Right atrium auricular region (tissue), 2 donors: ENCODE data around the gene TMSB4X. TPM values are rescaled to one million over a fixed set of nuclear protein-coding genes. Genes with fewer than 3 reads are reported as not detected.

ENCODE experiments used
- DNase-seq: peaks from one replicate; pipeline ENCODE4 v3.0.0-alpha.2; 2019; ENCODE audit warnings: low spot score
- H3K27ac ChIP-seq, 2 donors: fragments of 200-600 bp; sonication (generic); 1 replicate in 1 of 2; 2 replicates in 1 of 2; pipeline ENCODE4 v1.5.1; 2016 to 2019
- H3K27me3 ChIP-seq, 2 donors: fragments of 200-600 bp; sonication (generic); one replicate each; pipeline versions ENCODE4 v1.5.1 to v1.6.0; 2017 to 2019
- H3K36me3 ChIP-seq: fragments of 200-600 bp; sonication (generic); one replicate; pipeline ENCODE4 v1.5.1; 2016
- H3K4me1 ChIP-seq, 2 donors: fragments of 200-600 bp; sonication (generic); one replicate each; pipeline versions ENCODE4 v1.5.1 to v1.6.0; 2017 to 2019
- H3K4me3 ChIP-seq, 2 donors: fragments of 200-600 bp; sonication (generic); 1 replicate in 1 of 2; 2 replicates in 1 of 2; pipeline ENCODE4 v1.5.1; 2017 to 2019; ENCODE audit warnings: mild to moderate bottlenecking in 1 of 2, moderate library complexity in 1 of 2
- H3K9me3 ChIP-seq, 2 donors: fragments of 200-600 bp; sonication (generic); one replicate each; pipeline ENCODE4 v1.5.1; 2019
- CTCF ChIP-seq, 2 donors: fragments of 200-600 bp; sonication (generic); IDR thresholded peaks; one replicate each; pipeline ENCODE4 v1.5.1; 2019; ENCODE audit warnings: antibody characterized with exemption in 2 of 2
- total RNA-seq, 2 donors: library from RNA; depleted of rRNA; stranded (reverse); fragments of >200 nt; gene quantifications; one replicate each; pipeline ENCODE4 v1.1.0, GENCODE V29; 2016

TMSB4X gene
- total RNA-seq, 2 donors from 2014 or later = 1,780 to 2,397 TPM

DNA sequence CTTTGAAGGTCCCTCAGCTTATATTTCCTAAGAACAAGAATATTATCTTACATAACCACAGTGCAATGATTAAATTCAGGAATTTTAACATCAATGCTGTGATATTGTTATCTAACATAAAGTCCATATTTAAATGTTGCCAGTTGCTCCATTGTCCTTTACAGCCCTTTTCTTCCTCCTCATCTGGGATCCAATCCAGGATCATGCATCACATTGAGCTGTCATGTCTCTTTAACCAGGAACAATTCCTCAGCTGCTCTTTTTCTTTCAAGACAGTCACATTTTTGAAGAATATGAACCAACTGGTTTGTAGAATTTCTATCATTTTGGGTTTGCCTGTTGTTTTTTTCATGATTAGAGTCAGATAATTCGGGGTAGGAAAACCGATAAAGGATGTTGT lies 12.0 kb downstream of the TMSB4X start:
- H3K27ac ChIP-seq = no peak overlapping the region
- TF ChIP-seq CTCF (IDR thresholded peaks at IDR 0.05) = no peak
- H3K4me1 ChIP-seq = no peaks in the 10 kb centered on the region
- DNase-seq = no peak
- no peaks in the 10 kb centered on the region for H3K36me3 ChIP-seq
- H3K9me3 ChIP-seq = no peaks in the 10 kb centered on the region
- no peak overlapping the region for H3K4me3 ChIP-seq
- H3K27me3 ChIP-seq = no peaks in the 10 kb centered on the region

DNA sequence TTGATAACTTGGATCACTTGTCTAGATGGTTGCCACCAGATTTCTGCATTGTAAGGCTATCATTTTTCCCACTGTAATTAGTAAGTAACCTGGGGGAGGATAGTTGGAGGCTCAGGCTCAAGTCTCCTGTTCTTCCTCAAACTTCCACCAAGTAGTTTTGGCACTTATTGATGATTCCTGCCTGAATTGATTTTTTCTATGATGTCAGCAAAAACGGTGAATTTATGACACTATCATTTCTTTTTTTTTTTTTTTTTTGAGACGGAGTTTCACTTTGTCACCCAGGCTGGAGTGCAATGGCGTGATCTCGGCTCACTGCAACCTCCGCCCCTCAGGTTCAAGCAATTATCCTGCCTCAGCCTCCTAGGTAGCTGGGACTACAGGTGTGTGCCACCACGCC lies 12.4 kb downstream of the TMSB4X start:
- no peaks in the 10 kb centered on the region for H3K9me3 ChIP-seq
- no peaks in the 10 kb centered on the region for H3K27me3 ChIP-seq
- no peak for DNase-seq
- no peaks in the 10 kb centered on the region for H3K4me1 ChIP-seq
- no peak overlapping the region for H3K4me3 ChIP-seq
- TF ChIP-seq CTCF (IDR thresholded peaks at IDR 0.05) = no peak
- no peak overlapping the region for H3K27ac ChIP-seq
- no peaks in the 10 kb centered on the region for H3K36me3 ChIP-seq

GRCh38 chrX:12987900-12988594 lies 13.1 kb downstream of the TMSB4X start:
- Histone ChIP-seq H3K36me3 (no peaks in the 10 kb centered on the region), H3K27me3 (no peaks in the 10 kb centered on the region), H3K4me3 (no peak overlapping the region), H3K27ac (no peak overlapping the region), H3K9me3 (no peaks in the 10 kb centered on the region), H3K4me1 (no peaks in the 10 kb centered on the region)
- DNase-seq = no peak
- TF ChIP-seq CTCF (IDR thresholded peaks at IDR 0.05) = no peak

GRCh38 chrX:12988797-12989196 lies 13.9 kb downstream of the TMSB4X start:
- DNase-seq = no peak

DNA sequence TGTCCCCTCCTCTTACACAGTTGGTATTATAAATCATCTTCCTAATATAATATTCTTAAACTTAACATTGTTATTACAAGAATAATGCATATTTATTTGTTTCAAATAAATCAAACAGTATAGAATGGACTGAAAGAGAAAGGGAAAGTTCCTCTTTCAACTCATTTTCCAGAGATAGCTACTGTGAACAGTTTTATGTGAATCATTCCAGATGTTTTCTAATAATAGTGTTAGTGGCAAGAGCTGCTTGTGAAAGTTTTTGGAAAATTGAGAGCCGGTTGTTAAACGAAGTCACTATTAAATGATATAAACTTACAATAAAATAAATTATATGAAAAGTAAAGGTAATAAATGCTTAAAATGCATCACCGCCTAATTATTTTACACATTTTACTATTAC lies 14.6 kb downstream of the TMSB4X start:
- no peak for TF ChIP-seq CTCF (IDR thresholded peaks at IDR 0.05)
- Histone ChIP-seq H3K27me3 (no peaks in the 10 kb centered on the region), H3K27ac (no peak overlapping the region), H3K36me3 (no peaks in the 10 kb centered on the region), H3K4me1 (no peaks in the 10 kb centered on the region), H3K9me3 (no peaks in the 10 kb centered on the region), H3K4me3 (no peak overlapping the region)
- DNase-seq = no peak

More at GRCh38 chrX:12988797-12989196, 13.9 kb downstream of the TMSB4X start:
- H3K4me1 ChIP-seq = no peaks in the 10 kb centered on the region
- no peaks in the 10 kb centered on the region for H3K36me3 ChIP-seq
- H3K9me3 ChIP-seq = no peaks in the 10 kb centered on the region
- TF ChIP-seq CTCF (IDR thresholded peaks at IDR 0.05) = no peak
- H3K27ac ChIP-seq = no peak overlapping the region
- H3K4me3 ChIP-seq = no peak overlapping the region
- no peaks in the 10 kb centered on the region for H3K27me3 ChIP-seq

GRCh38 chrX:12991575-12991974 lies 16.7 kb downstream of the TMSB4X start:
- Histone ChIP-seq H3K36me3 (no peaks in the 10 kb centered on the region), H3K9me3 (no peaks in the 10 kb centered on the region), H3K27me3 (no peaks in the 10 kb centered on the region), H3K4me1 (no peaks in the 10 kb centered on the region), H3K4me3 (no peak overlapping the region), H3K27ac (no peak overlapping the region)
- no peak for DNase-seq
- TF ChIP-seq CTCF (IDR thresholded peaks at IDR 0.05) = no peak
